ENCODE data around the gene REXO1.

REXO1 gene

GRCh38 chr19:1796395-1797142, 51.7 kb downstream of the REXO1 start:
- no peak overlapping the region for H3K4me3 ChIP-seq (ENCODE audit: low read depth, low read length)
- H3K4me1 ChIP-seq (ENCODE audit: control insufficient read depth, insufficient read depth, low read length): no peaks in the 10 kb centered on the region
- POLR2A ChIA-PET: no interaction called here
- H3K36me3 ChIP-seq (ENCODE audit: control insufficient read depth in 2 of 2, insufficient read depth in 1 of 2, low read length in 2 of 2): no peaks in the 10 kb centered on the region
- H3K27ac ChIP-seq (ENCODE audit: extremely low read depth, low read depth, low read length): no peak overlapping the region
- TF ChIP-seq ZNF645 (tag by site-specific recombination; IDR thresholded peaks at IDR 0.05) (no peak), MYNN (tag by site-specific recombination; IDR thresholded peaks at IDR 0.05; ENCODE audit: borderline replicate concordance) (no peak), ZBTB6 (tag by site-specific recombination; IDR thresholded peaks at IDR 0.05) (no peak), ZNF280C (tag by site-specific recombination; IDR thresholded peaks at IDR 0.05) (no peak), WT1 (tag by site-specific recombination; IDR thresholded peaks at IDR 0.05) (no peak), ZNF549 (tag by site-specific recombination; IDR thresholded peaks at IDR 0.05) (no peak), FEZF1 (tag by site-specific recombination; IDR thresholded peaks at IDR 0.05) (no peak), ZNF654 (tag by site-specific recombination; IDR thresholded peaks at IDR 0.05; ENCODE audit: low read depth) (no peak), ZNF488 (tag by site-specific recombination; IDR thresholded peaks at IDR 0.05) (no peak), ZNF704 (tag by site-specific recombination; IDR thresholded peaks at IDR 0.05) (no peak), ZNF514 (tag by site-specific recombination; IDR thresholded peaks at IDR 0.05) (no peak), ZNF677 (tag by site-specific recombination; IDR thresholded peaks at IDR 0.05) (no peak), KLF8 (tag by site-specific recombination; IDR thresholded peaks at IDR 0.05) (no peak), ZNF610 (tag by site-specific recombination; IDR thresholded peaks at IDR 0.05; ENCODE audit: borderline replicate concordance) (no peak)
- H3K9me3 ChIP-seq (ENCODE audit: control insufficient read depth, insufficient read depth, low read depth, low read length): no peaks in the 10 kb centered on the region
- CTCF ChIA-PET: interaction anchor here (0.6 to 7.0 kb wide), 18 partner anchors 12 to 296 kb away, joined by 3 to 49 read pairs (median 4); no protein-coding TSS in a partner anchor

GRCh38 chr19:1794424-1795172, 53.7 kb downstream of the REXO1 start:
- Histone ChIP-seq H3K4me3 (ENCODE audit: low read depth, low read length) (no peak overlapping the region), H3K36me3 (ENCODE audit: control insufficient read depth in 2 of 2, insufficient read depth in 1 of 2, low read length in 2 of 2) (no peaks in the 10 kb centered on the region), H3K4me1 (ENCODE audit: control insufficient read depth, insufficient read depth, low read length) (no peaks in the 10 kb centered on the region), H3K9me3 (ENCODE audit: control insufficient read depth, insufficient read depth, low read depth, low read length) (no peaks in the 10 kb centered on the region), H3K27ac (ENCODE audit: extremely low read depth, low read depth, low read length) (no peak overlapping the region)
- POLR2A ChIA-PET: no interaction called here
- CTCF ChIA-PET: interaction anchor here (0.6 to 7.0 kb wide), 21 partner anchors 8 to 250 kb away, joined by 3 to 49 read pairs (median 4); no protein-coding TSS in a partner anchor
- TF ChIP-seq MZF1 (tag by site-specific recombination; IDR thresholded peaks at IDR 0.05; ENCODE audit: borderline replicate concordance) (no peak), ZNF768 (tag by site-specific recombination; IDR thresholded peaks at IDR 0.05) (no peak), GLIS2 (tag by site-specific recombination; IDR thresholded peaks at IDR 0.05) (0 out of 2 replicates have a peak, but pooled peaks have one; percentile 22), PRDM10 (tag by site-specific recombination; IDR thresholded peaks at IDR 0.05) (peak; percentile 56; the same call in 1 of the 2 replicates), ZNF274 (IDR thresholded peaks at IDR 0.05; ENCODE audit: low read length) (no peak), ZNF274 (tag by site-specific recombination; IDR thresholded peaks at IDR 0.05; ENCODE audit: borderline replicate concordance) (no peak), ZSCAN23 (tag by site-specific recombination; IDR thresholded peaks at IDR 0.05) (no peak), HOXC10 (CRISPR knock-in tag; IDR thresholded peaks at IDR 0.05) (no peak), GLIS1 (tag by site-specific recombination; IDR thresholded peaks at IDR 0.05) (0 out of 2 replicates have a peak, but pooled peaks have one; percentile 15)

Measured in HEK293 (cell line).